ENCODE measurements around the gene HPCAL4.
A peak's percentile ranks its signal among the peaks of the same experiment; 100 is the strongest.

The HPCAL4 gene

DNA sequence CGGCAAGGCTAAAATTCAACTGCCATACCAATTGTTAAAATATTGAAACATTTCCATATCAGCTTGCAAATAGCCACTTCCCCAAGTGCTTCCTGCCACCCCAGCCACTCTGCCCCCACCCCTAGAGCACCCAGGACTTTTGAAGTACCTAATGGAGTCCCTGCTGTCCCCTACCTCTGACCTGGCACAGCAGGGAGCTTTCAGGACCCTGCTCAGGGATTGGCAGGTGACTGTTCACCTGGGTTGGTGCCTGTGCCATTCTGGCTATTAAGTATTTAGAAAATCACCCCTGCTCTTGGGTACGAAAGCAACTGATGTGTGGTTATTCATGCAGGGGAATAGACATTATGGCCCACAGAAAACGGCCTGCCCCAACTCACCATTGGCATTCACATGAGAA lies 9.1 kb upstream of the HPCAL4 start:
- H3K27ac ChIP-seq (ENCODE audit: low read depth, low read length), result no peak overlapping the region
- no peak overlapping the region for H3K9ac ChIP-seq (ENCODE audit: low read depth, low read length)
- no peaks in the 10 kb centered on the region for H3K9me3 ChIP-seq (ENCODE audit: control insufficient read depth, insufficient read depth, low read length)
- H3K36me3 ChIP-seq (ENCODE audit: control insufficient read depth, insufficient read depth, low read length), result no peaks in the 10 kb centered on the region
- H3K4me1 ChIP-seq (ENCODE audit: control insufficient read depth, insufficient read depth, low read length), result peaks cover 16% of the 10 kb centered on the region
- H3K27me3 ChIP-seq (ENCODE audit: control insufficient read depth, insufficient read depth, low read length), result peaks cover 100% of the 10 kb centered on the region
- H3K4me3 ChIP-seq (ENCODE audit: low read depth, low read length), result no peak overlapping the region

DNA sequence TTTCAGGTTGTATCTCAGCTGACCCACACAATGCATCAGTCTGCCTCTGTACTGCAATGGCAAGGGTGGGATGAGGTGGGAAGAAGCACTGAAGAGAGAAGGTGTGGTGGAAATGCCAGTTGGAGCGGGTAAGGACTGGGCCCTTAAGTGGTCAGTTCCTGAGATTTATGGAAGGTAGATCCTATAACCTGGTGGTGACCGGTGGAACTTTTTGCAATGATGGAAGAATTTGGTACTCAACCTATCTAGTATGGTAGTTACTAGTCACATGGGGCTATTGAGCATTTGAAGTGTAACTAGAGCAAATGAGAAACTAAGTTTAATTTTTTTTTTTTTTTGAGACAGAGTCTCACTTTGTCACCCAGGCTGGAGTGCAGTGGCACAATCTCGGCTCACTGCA lies 8.2 kb upstream of the HPCAL4 start:
- no peak overlapping the region for H3K27ac ChIP-seq (ENCODE audit: low read depth, low read length)
- H3K36me3 ChIP-seq (ENCODE audit: control insufficient read depth, insufficient read depth, low read length), result no peaks in the 10 kb centered on the region
- no peak overlapping the region for H3K9ac ChIP-seq (ENCODE audit: low read depth, low read length)
- no peaks in the 10 kb centered on the region for H3K9me3 ChIP-seq (ENCODE audit: control insufficient read depth, insufficient read depth, low read length)
- peaks cover 100% of the 10 kb centered on the region for H3K27me3 ChIP-seq (ENCODE audit: control insufficient read depth, insufficient read depth, low read length)
- no peak overlapping the region for H3K4me3 ChIP-seq (ENCODE audit: low read depth, low read length)
- peaks cover 16% of the 10 kb centered on the region for H3K4me1 ChIP-seq (ENCODE audit: control insufficient read depth, insufficient read depth, low read length)

DNA sequence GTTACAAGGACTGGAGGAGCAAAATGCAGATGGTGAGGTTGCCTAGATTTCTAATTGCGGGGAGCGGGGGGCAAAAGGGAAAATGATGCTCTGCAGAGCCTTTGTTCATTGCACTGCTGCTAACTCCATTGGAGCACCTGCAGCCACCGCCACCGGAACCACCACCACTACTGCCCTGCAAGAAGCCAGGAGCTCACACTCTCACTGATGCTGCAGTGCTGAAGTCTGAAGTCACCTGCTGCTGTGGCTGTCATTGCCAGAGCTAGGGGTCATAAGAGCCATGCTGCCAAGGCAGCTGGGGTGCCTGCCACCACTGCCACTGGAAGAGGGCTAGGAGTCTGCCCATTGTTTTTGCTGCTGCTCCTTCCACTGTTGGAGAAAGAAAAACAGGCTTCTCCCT lies 7.3 kb upstream of the HPCAL4 start:
- Histone ChIP-seq H3K9ac (ENCODE audit: low read depth, low read length) (no peak overlapping the region), H3K4me3 (ENCODE audit: low read depth, low read length) (no peak overlapping the region), H3K4me1 (ENCODE audit: control insufficient read depth, insufficient read depth, low read length) (peaks cover 16% of the 10 kb centered on the region), H3K9me3 (ENCODE audit: control insufficient read depth, insufficient read depth, low read length) (no peaks in the 10 kb centered on the region), H3K27ac (ENCODE audit: low read depth, low read length) (no peak overlapping the region), H3K36me3 (ENCODE audit: control insufficient read depth, insufficient read depth, low read length) (no peaks in the 10 kb centered on the region), H3K27me3 (ENCODE audit: control insufficient read depth, insufficient read depth, low read length) (peaks cover 100% of the 10 kb centered on the region)

- Histone ChIP-seq H3K27me3 (ENCODE audit: control insufficient read depth, insufficient read depth, low read length) (peaks cover 100% of the 10 kb centered on the region), H3K27ac (ENCODE audit: low read depth, low read length) (no peak overlapping the region), H3K4me3 (ENCODE audit: low read depth, low read length) (no peak overlapping the region), H3K9ac (ENCODE audit: low read depth, low read length) (no peak overlapping the region), H3K4me1 (ENCODE audit: control insufficient read depth, insufficient read depth, low read length) (peaks cover 9% of the 10 kb centered on the region), H3K36me3 (ENCODE audit: control insufficient read depth, insufficient read depth, low read length) (no peaks in the 10 kb centered on the region), H3K9me3 (ENCODE audit: control insufficient read depth, insufficient read depth, low read length) (no peaks in the 10 kb centered on the region)
These were observed 5.2 kb upstream of the HPCAL4 start for GRCh38 chr1:39696448-39696847.

DNA sequence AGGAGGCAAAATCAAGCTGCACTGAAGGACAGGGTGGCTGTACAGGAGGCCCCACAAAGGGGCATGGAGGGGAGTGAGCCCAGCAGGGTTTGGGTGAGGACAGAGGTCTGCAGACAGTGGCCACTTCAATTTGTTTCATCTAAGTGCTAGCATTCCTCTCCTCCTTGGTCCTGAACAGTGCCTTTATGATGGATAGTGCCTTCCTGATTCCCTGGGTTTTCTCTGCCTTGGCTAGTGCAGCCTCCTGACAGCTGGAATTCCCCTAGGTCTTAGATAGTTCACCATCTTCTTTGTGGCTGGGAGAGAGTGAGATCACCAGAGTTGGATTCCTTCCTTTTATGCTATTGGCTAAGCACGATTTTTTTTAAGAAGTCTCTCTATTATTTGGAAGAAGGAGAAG lies 3.8 kb upstream of the HPCAL4 start:
- Histone ChIP-seq H3K4me1 (ENCODE audit: control insufficient read depth, insufficient read depth, low read length) (peaks cover 3% of the 10 kb centered on the region; the same call in 1 of the 2 replicates), H3K9me3 (ENCODE audit: control insufficient read depth, insufficient read depth, low read length) (no peaks in the 10 kb centered on the region), H3K27ac (ENCODE audit: low read depth, low read length) (no peak overlapping the region), H3K4me3 (ENCODE audit: low read depth, low read length) (no peak overlapping the region), H3K36me3 (ENCODE audit: control insufficient read depth, insufficient read depth, low read length) (no peaks in the 10 kb centered on the region), H3K27me3 (ENCODE audit: control insufficient read depth, insufficient read depth, low read length) (peaks cover 100% of the 10 kb centered on the region), H3K9ac (ENCODE audit: low read depth, low read length) (no peak overlapping the region)

GRCh38 chr1:39694026-39694425 lies 2.8 kb upstream of the HPCAL4 start:
- peaks cover 100% of the 10 kb centered on the region for H3K27me3 ChIP-seq (ENCODE audit: control insufficient read depth, insufficient read depth, low read length)
- H3K4me3 ChIP-seq (ENCODE audit: low read depth, low read length), result no peak overlapping the region
- H3K36me3 ChIP-seq (ENCODE audit: control insufficient read depth, insufficient read depth, low read length), result no peaks in the 10 kb centered on the region
- H3K4me1 ChIP-seq (ENCODE audit: control insufficient read depth, insufficient read depth, low read length), result peaks cover 3% of the 10 kb centered on the region; the same call in 1 of the 2 replicates
- no peak overlapping the region for H3K27ac ChIP-seq (ENCODE audit: low read depth, low read length)
- H3K9me3 ChIP-seq (ENCODE audit: control insufficient read depth, insufficient read depth, low read length), result no peaks in the 10 kb centered on the region
- H3K9ac ChIP-seq (ENCODE audit: low read depth, low read length), result no peak overlapping the region

- Histone ChIP-seq H3K27ac (ENCODE audit: low read depth, low read length) (no peak overlapping the region), H3K36me3 (ENCODE audit: control insufficient read depth, insufficient read depth, low read length) (no peaks in the 10 kb centered on the region), H3K4me1 (ENCODE audit: control insufficient read depth, insufficient read depth, low read length) (peaks cover 3% of the 10 kb centered on the region; the same call in 1 of the 2 replicates), H3K4me3 (ENCODE audit: low read depth, low read length) (peak overlapping the region; percentile 49; the same call in 1 of the 2 replicates), H3K9me3 (ENCODE audit: control insufficient read depth, insufficient read depth, low read length) (no peaks in the 10 kb centered on the region), H3K9ac (ENCODE audit: low read depth, low read length) (no peak overlapping the region), H3K27me3 (ENCODE audit: control insufficient read depth, insufficient read depth, low read length) (peaks cover 100% of the 10 kb centered on the region)
These were observed 1.2 kb upstream of the HPCAL4 start for GRCh38 chr1:39692152-39693074.

DNA sequence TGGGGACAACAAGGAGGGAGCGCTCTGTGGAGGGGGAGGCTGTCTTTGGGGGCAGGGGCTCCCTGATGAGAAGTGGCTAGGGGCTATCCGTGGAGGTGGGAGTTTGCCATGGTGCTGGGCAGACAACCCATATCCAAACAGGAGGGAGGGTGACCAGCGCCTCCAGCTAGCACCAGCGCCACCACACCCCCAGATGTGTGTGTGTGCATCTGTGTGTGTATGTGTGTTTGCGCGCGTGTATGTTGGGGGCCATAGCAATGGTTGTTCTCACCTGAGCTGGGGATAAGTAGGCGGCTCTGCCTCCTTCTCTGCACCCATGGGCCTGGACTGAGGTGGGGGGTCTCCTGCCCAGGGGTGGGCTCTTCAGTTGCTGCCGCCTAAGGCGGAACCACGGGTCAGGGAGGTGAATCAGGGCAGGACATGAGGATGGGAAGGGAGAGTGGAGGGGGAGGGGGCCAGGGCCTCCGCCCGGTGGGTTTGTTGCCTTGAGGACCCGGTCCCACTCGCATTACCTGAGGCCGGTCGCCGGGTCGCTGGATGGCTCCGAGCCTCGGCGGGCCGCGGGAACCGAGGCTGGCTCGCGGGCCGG lies 345 bp downstream of the HPCAL4 start:
- H3K4me3 ChIP-seq (ENCODE audit: low read depth, low read length), result peak overlapping the region; percentile 49; the same call in 1 of the 2 replicates
- H3K9ac ChIP-seq (ENCODE audit: low read depth, low read length), result no peak overlapping the region
- H3K27me3 ChIP-seq (ENCODE audit: control insufficient read depth, insufficient read depth, low read length), result peaks cover 100% of the 10 kb centered on the region
- peaks cover 3% of the 10 kb centered on the region; the same call in 1 of the 2 replicates for H3K4me1 ChIP-seq (ENCODE audit: control insufficient read depth, insufficient read depth, low read length)
- H3K9me3 ChIP-seq (ENCODE audit: control insufficient read depth, insufficient read depth, low read length), result no peaks in the 10 kb centered on the region
- H3K27ac ChIP-seq (ENCODE audit: low read depth, low read length), result no peak overlapping the region
- H3K36me3 ChIP-seq (ENCODE audit: control insufficient read depth, insufficient read depth, low read length), result no peaks in the 10 kb centered on the region

- Histone ChIP-seq H3K9ac (ENCODE audit: low read depth, low read length) (no peak overlapping the region), H3K9me3 (ENCODE audit: control insufficient read depth, insufficient read depth, low read length) (no peaks in the 10 kb centered on the region), H3K27me3 (ENCODE audit: control insufficient read depth, insufficient read depth, low read length) (peaks cover 97% of the 10 kb centered on the region), H3K36me3 (ENCODE audit: control insufficient read depth, insufficient read depth, low read length) (no peaks in the 10 kb centered on the region), H3K4me1 (ENCODE audit: control insufficient read depth, insufficient read depth, low read length) (peaks cover 3% of the 10 kb centered on the region; the same call in 1 of the 2 replicates), H3K4me3 (ENCODE audit: low read depth, low read length) (no peak overlapping the region), H3K27ac (ENCODE audit: low read depth, low read length) (no peak overlapping the region)
These were observed 1.0 kb downstream of the HPCAL4 start for GRCh38 chr1:39690225-39690624.

DNA sequence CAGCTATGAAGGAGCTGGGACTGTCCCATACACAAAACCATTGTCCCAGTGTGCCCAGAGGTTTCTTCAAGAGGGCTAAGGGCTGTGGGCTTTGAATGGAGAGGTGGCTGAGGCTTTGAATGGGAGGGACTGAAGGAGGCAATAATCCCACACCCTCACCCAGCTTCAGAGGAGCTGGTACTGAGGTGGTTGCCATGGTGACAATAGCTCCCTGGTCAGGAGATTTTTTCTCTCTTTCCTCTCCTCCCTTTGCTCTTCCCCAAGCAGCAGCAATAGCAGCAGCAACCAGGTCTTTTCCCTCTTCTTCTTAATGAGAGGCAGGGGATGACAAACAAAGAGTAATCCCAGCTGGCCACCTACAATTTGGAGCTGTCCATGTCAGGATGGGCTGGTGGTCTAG lies 1.6 kb downstream of the HPCAL4 start:
- Histone ChIP-seq H3K9ac (ENCODE audit: low read depth, low read length) (no peak overlapping the region), H3K27ac (ENCODE audit: low read depth, low read length) (no peak overlapping the region), H3K36me3 (ENCODE audit: control insufficient read depth, insufficient read depth, low read length) (no peaks in the 10 kb centered on the region), H3K27me3 (ENCODE audit: control insufficient read depth, insufficient read depth, low read length) (peaks cover 97% of the 10 kb centered on the region), H3K9me3 (ENCODE audit: control insufficient read depth, insufficient read depth, low read length) (no peaks in the 10 kb centered on the region), H3K4me3 (ENCODE audit: low read depth, low read length) (no peak overlapping the region), H3K4me1 (ENCODE audit: control insufficient read depth, insufficient read depth, low read length) (peaks cover 3% of the 10 kb centered on the region; the same call in 1 of the 2 replicates)

- Histone ChIP-seq H3K9me3 (ENCODE audit: control insufficient read depth, insufficient read depth, low read length) (no peaks in the 10 kb centered on the region), H3K4me3 (ENCODE audit: low read depth, low read length) (no peak overlapping the region), H3K27me3 (ENCODE audit: control insufficient read depth, insufficient read depth, low read length) (peaks cover 97% of the 10 kb centered on the region), H3K4me1 (ENCODE audit: control insufficient read depth, insufficient read depth, low read length) (peaks cover 3% of the 10 kb centered on the region; the same call in 1 of the 2 replicates), H3K27ac (ENCODE audit: low read depth, low read length) (no peak overlapping the region), H3K36me3 (ENCODE audit: control insufficient read depth, insufficient read depth, low read length) (no peaks in the 10 kb centered on the region), H3K9ac (ENCODE audit: low read depth, low read length) (no peak overlapping the region)
These were observed 2.0 kb downstream of the HPCAL4 start for GRCh38 chr1:39689214-39689613.
